Measurements from ENCODE around the gene HSD17B4. TPM values are rescaled to one million over a fixed set of nuclear protein-coding genes. Genes with fewer than 3 reads are reported as not detected.

The HSD17B4 gene
- total and polyA plus RNA-seq, 2 of the 13 experiments (the other 11 are each of a cell fraction or from before 2014, with no cell fraction given): 178 to 399 TPM

- TF ChIP-seq ZBTB42 (CRISPR knock-in tag; IDR thresholded peaks at IDR 0.05) (no peak), BCL6 (CRISPR knock-in tag; IDR thresholded peaks at IDR 0.05) (peak; percentile 68), ARHGAP35 (CRISPR knock-in tag; IDR thresholded peaks at IDR 0.05; ENCODE audit: borderline replicate concordance) (no peak), ZNF746 (CRISPR knock-in tag; IDR thresholded peaks at IDR 0.05) (no peak)
Observed at GRCh38 chr5:119522841-119523240, 70.5 kb downstream of the HSD17B4 start (continued).

GRCh38 chr5:119524485-119524884 lies 72.2 kb downstream of the HSD17B4 start:
- peak; percentile 79 for FAIRE-seq
- ATAC-seq: peak; percentile 83
- TF ChIP-seq PHB2 (IDR thresholded peaks at IDR 0.05; ENCODE audit: partially characterized antibody) (no peak), PHF21A (CRISPR knock-in tag; IDR thresholded peaks at IDR 0.05) (0 out of 2 replicates have a peak, but pooled peaks have one; percentile 21), ZNF883 (CRISPR knock-in tag; IDR thresholded peaks at IDR 0.05; ENCODE audit: not compliant biosample characterization) (no peak), SKI (IDR thresholded peaks at IDR 0.05; ENCODE audit: partially characterized antibody) (no peak), RCOR2 (CRISPR knock-in tag; IDR thresholded peaks at IDR 0.05) (0 out of 2 replicates have a peak, but pooled peaks have one; percentile 60), FOXA3 (CRISPR knock-in tag; IDR thresholded peaks at IDR 0.05) (peak; percentile 66), DRAP1 (CRISPR knock-in tag; IDR thresholded peaks at IDR 0.05) (no peak), USF2 (IDR thresholded peaks at IDR 0.05; ENCODE audit: low read depth, low read length) (no peak), USF2 (CRISPR knock-in tag; IDR thresholded peaks at IDR 0.05; ENCODE audit: borderline replicate concordance) (no peak), TARDBP (CRISPR knock-in tag; IDR thresholded peaks at IDR 0.05) (peak; percentile 41; the same call in 1 of the 2 replicates), ZNF737 (CRISPR knock-in tag; IDR thresholded peaks at IDR 0.05; ENCODE audit: borderline replicate concordance) (no peak), ZNF607 (CRISPR knock-in tag; IDR thresholded peaks at IDR 0.05; ENCODE audit: borderline replicate concordance) (no peak), NCOA1 (CRISPR knock-in tag; IDR thresholded peaks at IDR 0.05) (no peak), ZNF790 (CRISPR knock-in tag; IDR thresholded peaks at IDR 0.05; ENCODE audit: borderline replicate concordance) (no peak), ATM (IDR thresholded peaks at IDR 0.05; ENCODE audit: borderline replicate concordance) (no peak), FOXC1 (CRISPR knock-in tag; IDR thresholded peaks at IDR 0.05; ENCODE audit: borderline replicate concordance) (no peak), FOXK1 (CRISPR knock-in tag; IDR thresholded peaks at IDR 0.05; ENCODE audit: borderline replicate concordance, low read depth) (no peak), KMT2A (CRISPR knock-in tag; IDR thresholded peaks at IDR 0.05) (no peak; the same call in 1 of the 2 replicates), ZNF724P (CRISPR knock-in tag; IDR thresholded peaks at IDR 0.05; ENCODE audit: borderline replicate concordance) (no peak), SOX6 (IDR thresholded peaks at IDR 0.05) (no peak), SOX6 (CRISPR knock-in tag; IDR thresholded peaks at IDR 0.05) (peak; percentile 96)

More at GRCh38 chr5:119524485-119524884, 72.2 kb downstream of the HSD17B4 start:
- in situ Hi-C loops (cut with HindIII; ENCODE audit: extremely low pct_ligation_motif_present, low pct_unique_long_range_greater_than_20kb): no loop called here
- DNase-seq (ENCODE audit: low spot score): peak; percentile 80
- Histone ChIP-seq H3K4me2 (ENCODE audit: low read depth, low read length) (peak overlapping the region; percentile 48), H3K4me1 (ENCODE audit: insufficient read depth, low read length) (peaks cover 38% of the 10 kb centered on the region), H3K36me3 (replicated peaks in 1 of 2; ENCODE audit: control insufficient read depth in 1 of 2, insufficient read depth in 2 of 2, low read length in 2 of 2) (peaks cover 1 to 31% of the 10 kb centered on the region in 2 experiments; a peak in 2 of 5 replicates), H3K79me2 (ENCODE audit: insufficient read depth, low read length) (no peaks in the 10 kb centered on the region), H3K27me3 (ENCODE audit: control insufficient read depth in 1 of 2, insufficient read depth in 2 of 2, low read length in 2 of 2) (no peaks in the 10 kb centered on the region), H4K20me1 (ENCODE audit: insufficient read depth, low read length) (no peaks in the 10 kb centered on the region), H3K9me3 (ENCODE audit: low read length) (no peaks in the 10 kb centered on the region), H3K27ac (ENCODE audit: extremely low read length, insufficient read depth, low read length) (peak overlapping the region; percentile 60), H2AFZ (ENCODE audit: low read length) (no peak overlapping the region), H3K4me3 (replicated peaks in 1 of 3; ENCODE audit: insufficient read depth in 1 of 3, low read depth in 2 of 3, low read length in 3 of 3) (no peak overlapping the region; a peak in 2 of 6 replicates), H3K9ac (ENCODE audit: insufficient read depth, low read depth, low read length) (no peak overlapping the region)
- intact Hi-C loops (cut with micrococcal nuclease; ENCODE audit: unreplicated experiment): no loop called here
- BruUV-seq (replicated peaks): no TSS peak
- ChIA-PET CTCF (ENCODE audit: low intra/inter-chr PET ratio, low total read pairs) (no interaction called here), POLR2A (interaction anchor here (1.0 kb wide), 1 partner anchor 72 kb away, joined by 3 read pairs; no protein-coding TSS in a partner anchor)
- WGBS (ENCODE audit: low lambda C conversion rate): 0% methylated on average over 3 of the region's 3 CpGs
